COLO668 (cell line): ENCODE results near the gene HTRA3.

ENCODE experiments used
- DNase-seq: peaks from one replicate; lab custom pipeline; 2025; ENCODE audit not compliant: unreplicated experiment; lab: John Stamatoyannopoulos, UW

The HTRA3 gene

DNA sequence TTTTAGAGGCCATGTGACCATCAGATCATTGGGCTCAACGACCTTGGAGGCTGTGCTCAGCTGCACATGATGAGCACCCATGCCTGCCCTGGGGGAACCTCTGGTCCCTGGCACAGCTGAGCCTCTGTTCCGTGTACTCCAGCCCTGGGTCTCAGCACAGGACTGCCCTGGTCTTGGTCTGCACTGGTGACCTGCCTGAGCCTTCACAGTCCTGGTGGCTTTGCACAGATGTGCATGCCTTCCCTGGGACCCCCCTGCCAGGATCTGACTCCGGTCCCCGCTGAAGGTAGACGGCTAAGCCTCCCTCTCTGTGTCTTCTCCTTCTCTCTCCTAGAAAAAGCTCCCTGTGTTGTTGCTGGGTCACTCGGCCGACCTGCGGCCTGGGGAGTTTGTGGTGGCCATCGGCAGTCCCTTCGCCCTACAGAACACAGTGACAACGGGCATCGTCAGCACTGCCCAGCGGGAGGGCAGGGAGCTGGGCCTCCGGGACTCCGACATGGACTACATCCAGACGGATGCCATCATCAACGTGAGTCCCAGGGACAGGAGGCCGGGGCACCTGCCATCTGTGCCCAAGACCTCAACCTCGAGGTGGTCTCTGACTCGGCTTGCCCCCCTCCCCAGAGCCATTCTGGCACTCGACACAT, 21.6 kb downstream of the HTRA3 start:
- DNase-seq = no peak

DNA sequence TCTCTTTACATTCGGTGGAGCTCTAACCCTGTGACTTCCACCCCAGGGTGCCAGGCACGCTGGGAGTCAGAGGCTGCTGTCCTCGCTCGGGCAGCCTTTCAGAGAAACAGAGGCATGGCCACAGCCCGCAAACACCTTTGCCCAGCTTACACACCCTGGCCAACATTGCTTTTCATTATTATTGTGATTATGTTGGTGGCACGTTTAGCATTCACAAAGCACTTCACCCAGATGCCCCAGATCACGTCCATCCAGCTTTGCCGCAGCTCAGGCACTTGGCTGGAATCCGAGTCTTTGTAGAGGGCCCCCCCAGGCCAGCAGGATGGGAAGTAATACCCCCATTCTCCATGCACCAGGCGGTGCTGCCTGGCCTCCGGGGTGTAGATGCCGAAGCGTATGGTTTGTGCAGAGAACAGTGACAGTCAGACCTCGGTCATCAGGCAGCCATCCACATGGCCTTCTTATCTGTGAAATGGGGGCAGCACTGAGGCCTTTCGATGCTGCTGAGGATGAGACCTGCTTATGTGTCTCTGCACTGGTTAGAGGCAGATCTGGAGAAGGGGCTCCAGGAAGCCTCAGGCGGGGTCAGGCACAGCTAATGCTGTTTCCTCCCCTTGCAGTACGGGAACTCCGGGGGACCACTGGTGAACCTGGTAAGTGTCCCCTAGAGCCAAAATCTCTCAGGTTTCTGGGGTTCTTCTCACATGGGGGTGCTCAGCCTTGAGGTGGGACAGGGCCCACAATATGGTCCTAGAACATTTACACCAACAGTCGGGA, 22.3 kb downstream of the HTRA3 start:
- DNase-seq = no peak

DNA sequence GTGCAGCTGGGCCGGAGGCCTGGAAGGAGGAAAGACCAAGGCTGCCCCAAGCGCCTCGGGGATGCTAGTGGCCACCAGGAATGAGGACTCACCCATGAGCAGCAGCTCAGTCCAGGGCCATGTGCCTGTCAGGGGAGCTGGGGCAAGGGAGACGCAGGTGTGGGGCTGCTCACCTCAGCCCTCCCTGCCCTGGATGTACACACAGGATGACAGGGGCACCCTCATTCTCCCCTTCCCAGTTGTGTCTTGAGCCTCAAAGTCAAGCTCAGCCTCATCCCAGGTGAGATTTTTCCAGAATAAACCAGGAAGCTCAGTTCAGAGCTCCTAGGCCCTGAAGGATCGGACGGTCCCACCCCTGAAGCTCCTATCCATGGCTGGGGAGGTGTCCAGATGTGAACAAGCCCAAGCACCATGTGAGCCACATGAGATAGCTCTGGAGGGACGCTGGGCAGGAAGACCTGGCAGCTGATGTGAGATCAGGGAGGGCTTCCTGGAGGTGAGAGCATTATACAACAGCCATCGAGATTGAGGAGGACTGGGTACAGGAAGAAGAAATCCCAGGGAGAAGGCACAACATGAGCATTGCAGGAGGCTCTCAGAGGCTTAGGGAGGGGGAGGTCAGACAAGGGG, 23.0 kb downstream of the HTRA3 start:
- no peak for DNase-seq

DNA sequence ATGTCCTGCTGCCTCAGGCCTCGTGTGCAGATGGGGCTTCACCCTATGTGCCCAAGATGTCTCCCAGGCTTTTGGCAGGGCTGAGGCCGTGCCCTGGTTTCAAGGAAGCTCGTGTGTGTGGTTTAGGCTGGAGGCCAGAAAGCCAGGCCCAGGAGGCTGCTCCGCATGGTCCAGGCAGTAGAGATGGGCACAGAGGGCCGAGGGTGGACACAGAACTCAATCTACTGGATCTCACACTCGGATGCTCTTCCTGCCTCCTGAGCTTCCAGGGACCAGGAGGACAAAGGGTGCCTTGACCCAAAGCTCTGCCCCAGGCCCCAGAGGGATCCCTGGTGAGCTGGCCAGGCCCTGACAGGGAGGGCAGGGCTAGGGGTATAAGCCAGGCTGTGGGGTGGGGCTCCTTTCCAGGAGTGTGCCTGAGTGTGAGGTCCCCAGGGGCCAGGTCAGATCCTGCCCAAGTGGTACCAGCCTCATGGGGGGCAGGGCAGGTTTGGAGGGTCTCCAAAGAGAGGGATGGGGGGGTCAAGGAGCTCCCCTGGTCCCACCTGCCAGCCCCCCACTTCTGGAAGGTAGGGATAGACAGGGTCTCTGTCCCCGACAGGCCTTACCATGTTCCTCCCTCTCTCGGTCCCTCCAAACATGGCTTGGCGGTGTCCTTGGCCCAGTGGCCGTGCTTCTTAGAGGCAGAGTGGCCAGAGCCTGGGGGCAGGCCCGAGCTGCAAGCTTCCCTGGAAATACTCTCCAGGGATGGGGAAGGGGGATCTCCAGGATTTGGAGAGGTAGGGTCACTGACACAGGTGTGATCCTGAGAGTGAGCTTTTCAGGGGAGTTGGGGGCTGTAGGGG, 23.8 kb downstream of the HTRA3 start:
- DNase-seq = no peak

DNA sequence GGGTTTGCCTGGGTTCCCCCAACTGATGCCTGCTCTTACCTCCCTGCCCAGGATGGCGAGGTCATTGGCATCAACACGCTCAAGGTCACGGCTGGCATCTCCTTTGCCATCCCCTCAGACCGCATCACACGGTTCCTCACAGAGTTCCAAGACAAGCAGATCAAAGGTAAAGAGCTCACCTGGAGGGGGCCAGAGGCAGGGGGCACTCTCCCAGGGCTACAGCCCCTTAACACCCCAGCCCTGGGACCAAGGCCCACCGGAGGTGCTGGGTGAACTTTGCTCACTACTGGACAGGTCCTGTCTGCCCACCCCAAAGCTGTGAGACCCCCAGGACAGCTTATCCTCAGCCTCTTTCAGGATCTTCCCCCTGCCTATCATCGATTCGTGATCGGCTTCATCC, 24.5 kb downstream of the HTRA3 start:
- DNase-seq = no peak

DNA sequence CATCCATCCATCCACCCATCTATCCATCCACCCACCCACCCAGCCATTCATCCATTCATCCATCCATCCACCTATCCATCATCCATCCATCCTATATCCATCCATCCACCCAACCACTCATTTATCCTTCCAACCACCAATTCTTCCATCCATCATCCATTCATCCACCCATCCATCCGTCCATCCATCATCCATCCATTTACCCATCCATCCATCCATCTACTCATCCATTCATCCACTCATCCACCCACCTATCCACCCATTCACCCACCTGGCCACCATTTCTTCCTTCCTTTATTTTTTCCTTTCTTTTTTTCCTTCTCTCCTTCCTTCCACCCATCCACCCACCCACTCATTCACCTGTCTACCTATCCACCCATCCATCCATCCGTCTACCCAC, 25.2 kb downstream of the HTRA3 start:
- no peak for DNase-seq

DNA sequence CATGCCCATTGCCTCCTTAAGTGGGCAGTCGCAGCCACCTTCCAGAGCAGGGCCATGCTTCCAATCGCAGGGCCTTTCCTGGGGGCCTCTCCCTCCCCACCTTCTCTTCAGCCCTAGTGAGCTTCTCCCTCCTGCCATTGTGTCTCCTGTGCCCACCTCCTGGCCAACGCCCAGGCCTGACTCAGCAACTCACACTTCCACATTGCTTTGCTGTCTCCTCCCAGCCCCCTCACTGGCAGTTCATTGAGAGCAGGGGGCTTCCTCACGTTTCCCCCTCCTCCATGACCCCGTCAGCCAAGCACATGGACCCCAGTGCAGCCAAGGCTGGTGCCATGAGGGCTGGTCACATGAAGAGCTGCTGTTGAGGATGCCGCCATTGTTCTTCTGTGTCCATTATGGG, 25.9 kb downstream of the HTRA3 start:
- DNase-seq = no peak

DNA sequence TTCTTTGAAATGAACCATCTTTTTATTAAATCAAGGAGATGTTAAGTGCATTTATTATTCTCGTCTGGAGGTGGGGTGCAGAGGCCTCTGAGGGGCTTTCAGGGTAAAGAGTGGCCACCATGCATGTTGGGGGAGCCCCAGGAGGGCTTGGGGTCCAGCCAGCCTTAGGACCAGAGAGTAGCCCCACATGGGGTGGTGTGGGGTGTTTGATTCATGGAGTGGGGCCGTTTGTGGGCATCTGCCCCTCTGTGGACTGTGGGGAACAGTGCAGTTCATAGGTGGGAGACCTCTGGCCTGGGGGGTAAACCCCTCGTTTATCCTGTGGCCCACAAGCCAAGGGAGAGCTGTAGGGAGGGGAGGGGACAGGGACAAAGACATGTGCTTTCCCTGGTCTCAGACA, 26.9 kb downstream of the HTRA3 start:
- no peak for DNase-seq

DNA sequence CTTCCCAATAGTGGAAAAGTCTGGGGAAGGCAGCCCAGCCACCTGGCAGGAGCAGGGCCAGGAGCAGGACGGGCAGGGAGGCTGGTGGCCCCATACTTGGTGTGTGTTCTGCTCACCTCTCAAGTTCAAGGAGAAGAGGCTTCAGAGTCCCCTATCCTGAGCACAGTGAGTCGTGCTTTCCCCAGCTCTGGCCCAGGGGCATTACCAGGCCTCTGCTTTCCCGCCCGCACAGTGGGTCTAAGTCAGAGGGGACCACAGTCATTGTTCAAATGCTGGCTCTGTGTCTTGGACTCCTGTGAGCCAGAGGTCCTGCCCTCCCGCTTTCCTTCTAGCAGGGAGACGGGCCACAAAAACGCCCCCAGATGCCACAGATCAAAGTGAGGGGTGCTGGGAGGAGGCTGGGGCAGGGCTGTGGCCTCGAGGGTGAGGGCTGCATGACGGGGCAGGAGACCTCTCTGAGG, 27.6 kb downstream of the HTRA3 start:
- no peak for DNase-seq

DNA sequence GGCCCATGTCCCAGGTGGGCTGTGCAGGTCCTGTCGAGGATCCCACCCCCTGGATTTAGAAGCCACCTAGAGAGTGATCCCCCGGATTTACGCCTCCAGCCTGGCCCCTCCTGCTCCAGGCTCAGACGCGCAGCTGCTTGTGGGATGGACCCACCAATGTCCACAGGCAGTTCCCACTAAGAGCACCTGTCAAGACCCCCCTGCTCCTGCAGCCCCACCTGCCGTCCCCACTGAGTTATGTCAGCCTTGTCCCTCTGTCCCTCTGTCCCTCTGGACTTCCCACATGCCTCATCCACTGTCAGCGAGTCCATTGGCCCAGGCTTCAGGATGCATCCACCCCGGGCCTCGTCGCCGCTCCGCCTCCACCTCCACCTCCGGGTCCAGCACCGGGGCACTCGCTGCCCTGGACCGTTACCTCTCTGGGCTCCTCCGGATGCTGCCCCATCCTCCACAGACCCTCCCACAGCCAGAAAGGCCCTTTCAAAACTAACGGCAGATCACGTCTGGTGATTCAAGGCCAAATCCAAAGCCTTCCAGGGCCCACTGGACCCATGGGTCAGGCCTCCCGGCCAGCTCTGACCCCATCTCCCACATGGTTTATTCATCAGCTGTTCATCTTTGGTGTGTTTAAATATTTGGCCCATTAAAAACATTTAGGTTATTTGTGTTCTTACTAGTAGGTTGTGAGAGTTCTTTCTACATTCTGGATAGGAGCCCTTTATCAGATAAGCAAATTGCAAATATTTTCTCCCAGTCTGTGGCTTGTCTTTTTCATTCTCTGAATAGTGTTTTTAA, 28.3 kb downstream of the HTRA3 start:
- no peak for DNase-seq

DNA sequence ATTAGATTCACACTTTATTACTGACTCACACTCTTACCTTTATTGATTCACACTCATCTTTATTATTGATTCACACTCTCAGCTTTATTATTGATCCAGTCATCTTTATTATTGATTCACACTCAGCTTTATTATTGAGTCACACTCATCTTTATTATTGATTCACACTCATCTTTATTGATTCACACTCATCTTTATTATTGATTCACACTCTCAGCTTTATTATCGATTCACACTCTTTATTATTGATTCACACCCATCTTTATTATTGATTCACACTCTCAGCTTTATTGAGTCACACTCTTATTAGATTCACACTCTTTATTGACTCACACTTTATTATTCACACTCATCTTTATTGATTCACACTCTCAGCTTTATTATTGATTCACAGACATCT, 31.3 kb downstream of the HTRA3 start:
- no peak for DNase-seq

DNA sequence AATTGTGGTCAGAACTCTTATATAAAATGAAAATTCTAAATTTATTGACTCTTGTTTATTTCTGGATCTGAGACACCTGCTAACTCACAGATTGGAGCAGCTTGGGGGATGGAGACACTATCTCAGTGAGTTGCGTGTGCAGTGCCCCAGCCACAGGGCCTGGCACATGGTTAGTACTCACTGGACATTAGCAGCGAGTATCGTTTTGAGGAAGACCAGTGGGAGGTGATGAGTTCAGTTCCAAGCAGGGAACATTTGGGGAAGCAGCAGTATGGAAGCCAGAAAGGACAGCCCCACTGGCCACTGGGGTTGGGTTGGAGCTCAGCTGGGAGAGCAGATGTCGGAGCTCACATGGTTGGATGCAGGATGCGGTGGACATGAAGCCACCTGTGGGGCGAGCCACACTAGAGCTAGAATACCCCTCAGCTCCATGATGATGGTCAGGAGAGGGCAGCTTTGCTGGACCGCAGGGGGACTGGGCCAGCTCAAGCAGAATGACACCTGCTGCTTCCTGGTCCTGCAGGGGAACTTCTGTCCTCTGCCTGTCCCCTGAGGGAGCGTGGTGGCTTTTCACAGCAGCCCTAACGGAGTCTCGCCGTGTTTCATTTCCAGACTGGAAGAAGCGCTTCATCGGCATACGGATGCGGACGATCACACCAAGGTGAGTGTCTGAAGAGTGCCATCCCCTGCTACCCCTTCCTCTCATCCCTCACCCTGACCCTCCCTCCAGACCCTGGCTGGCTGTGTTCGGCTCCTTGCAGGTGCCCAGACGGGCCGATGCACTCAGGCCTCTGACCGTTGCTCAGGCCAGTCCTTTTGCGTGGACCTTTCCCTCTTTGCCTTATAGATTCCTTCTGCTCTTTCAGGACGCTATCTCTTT, 32.5 kb downstream of the HTRA3 start:
- no peak for DNase-seq

DNA sequence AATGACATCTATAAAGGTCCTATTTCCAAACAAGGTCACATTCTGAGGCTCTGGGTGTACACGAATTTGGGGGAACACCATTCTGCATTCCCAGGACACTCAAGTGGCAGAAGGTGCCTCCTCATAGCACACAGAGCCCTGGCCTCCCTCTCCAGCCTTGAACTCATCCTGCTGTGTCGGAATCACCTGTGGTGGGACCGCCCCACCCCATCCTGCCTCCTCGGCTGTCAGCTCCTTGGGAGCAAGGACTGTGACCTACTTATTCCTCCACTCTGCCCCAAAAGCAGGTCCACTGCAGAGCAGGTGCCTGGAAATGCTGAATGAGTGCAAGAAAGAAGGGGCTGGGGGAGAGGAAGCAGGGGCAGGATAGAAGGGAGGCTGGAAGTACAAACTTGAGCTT, 33.5 kb downstream of the HTRA3 start:
- DNase-seq = no peak

DNA sequence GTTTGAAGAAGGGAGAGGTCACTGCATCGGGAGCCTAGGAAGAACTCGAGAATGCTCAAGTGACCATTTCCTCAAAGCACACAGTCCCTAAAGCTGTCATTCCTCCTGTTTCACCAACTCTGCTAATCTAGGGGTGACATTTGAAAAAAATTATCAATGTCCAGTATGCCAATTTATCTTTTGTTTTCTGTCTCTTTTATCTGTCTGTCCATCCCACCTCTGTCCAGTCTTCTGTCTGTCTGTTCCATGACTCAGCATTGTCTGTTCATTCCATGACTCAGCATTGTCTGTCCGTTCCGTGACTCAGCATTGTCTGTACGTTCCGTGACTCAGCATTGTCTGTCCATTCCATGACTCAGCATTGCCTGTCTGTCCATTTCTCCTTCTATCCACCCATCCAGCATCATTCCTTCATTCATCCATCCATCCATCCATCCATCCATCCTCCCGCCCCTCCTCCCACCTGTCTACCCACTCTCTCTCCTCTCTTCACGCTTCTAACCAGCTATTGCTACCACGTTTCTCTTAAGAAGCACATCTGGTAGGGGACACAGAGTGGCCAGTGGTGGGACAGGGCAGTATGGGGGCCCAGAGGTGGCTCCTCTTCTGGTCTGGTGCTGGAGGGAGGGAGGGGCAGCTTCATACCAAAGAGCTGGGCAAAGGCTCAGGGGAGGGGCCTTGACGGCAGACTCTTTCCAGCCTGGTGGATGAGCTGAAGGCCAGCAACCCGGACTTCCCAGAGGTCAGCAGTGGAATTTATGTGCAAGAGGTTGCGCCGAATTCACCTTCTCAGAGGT, 34.1 kb downstream of the HTRA3 start:
- no peak for DNase-seq

DNA sequence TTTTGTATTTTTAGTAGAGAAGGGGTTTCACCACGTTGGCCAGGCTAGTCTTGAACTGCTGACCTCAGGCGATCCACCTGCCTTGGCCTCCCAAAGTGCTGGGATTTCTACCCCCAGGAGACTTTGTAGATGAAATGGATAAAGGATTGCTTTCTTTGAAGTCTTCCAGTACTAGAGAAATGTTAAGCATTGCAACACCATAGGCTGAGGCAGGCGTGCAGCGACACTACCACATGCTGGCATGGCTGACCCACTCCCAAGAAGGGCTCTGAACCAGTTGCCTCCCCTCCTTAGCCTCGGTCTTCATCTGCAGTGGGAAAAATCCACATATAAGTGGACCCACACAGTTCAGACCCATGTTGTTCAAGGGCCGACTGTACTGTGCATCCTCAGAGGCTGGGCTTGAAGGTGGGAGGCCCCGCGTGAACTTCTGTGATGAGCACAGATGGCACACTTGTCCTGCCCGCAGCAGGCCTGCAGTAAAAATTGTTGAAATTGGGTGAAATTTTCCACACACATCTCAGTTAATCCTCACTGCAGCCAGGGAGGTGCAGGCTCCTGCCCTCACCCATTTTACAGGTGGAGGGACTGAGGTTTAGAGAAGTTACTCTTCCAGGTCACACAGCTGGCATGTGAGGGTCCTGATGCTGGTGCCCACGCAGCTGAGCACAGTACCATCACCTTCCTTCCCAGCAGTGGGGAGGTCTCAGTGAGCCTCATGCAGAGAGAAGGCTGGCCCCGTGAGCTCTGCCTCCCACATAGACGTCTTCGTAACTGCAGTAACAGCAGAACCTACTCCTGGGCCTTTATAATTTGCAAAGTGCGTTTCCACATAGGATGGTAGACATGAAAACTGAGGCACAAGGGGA, 35.5 kb downstream of the HTRA3 start:
- DNase-seq = no peak

DNA sequence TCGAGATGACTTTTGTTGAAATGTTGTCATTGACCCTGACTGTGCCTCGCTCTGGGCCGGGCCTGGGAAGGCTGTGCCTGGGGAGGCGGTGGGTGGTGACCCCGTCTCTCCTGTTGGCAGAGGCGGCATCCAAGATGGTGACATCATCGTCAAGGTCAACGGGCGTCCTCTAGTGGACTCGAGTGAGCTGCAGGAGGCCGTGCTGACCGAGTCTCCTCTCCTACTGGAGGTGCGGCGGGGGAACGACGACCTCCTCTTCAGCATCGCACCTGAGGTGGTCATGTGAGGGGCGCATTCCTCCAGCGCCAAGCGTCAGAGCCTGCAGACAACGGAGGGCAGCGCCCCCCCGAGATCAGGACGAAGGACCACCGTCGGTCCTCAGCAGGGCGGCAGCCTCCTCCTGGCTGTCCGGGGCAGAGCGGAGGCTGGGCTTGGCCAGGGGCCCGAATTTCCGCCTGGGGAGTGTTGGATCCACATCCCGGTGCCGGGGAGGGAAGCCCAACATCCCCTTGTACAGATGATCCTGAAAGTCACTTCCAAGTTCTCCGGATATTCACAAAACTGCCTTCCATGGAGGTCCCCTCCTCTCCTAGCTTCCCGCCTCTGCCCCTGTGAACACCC, 36.4 kb downstream of the HTRA3 start:
- DNase-seq = no peak

DNA sequence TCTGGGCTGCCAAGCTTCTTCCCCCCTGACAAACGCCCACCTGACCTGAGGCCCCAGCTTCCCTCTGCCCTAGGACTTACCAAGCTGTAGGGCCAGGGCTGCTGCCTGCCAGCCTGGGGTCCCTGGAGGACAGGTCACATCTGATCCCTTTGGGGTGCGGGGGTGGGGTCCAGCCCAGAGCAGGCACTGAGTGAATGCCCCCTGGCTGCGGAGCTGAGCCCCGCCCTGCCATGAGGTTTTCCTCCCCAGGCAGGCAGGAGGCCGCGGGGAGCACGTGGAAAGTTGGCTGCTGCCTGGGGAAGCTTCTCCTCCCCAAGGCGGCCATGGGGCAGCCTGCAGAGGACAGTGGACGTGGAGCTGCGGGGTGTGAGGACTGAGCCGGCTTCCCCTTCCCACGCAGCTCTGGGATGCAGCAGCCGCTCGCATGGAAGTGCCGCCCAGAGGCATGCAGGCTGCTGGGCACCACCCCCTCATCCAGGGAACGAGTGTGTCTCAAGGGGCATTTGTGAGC, 37.0 kb downstream of the HTRA3 start:
- no peak for DNase-seq
